RWPE1 (cell line): Measurements from ENCODE around the gene CKAP5.

Experiments
- CTCF ChIA-PET: fragments of 350-600 bp; sonication (Branson Sonifier 250); formaldehyde crosslinking; extraction: SDS; loops from one replicate; lab custom pipeline; 2021; lab: Yijun Ruan, JAX
- POLR2A ChIA-PET: fragments of 400-600 bp; formaldehyde crosslinking; extraction: SDS; loops from one replicate; lab custom pipeline; 2020; ENCODE audit warnings: antibody characterized with exemption; ENCODE audit not compliant: low non-redundant PET; lab: Yijun Ruan, JAX
- DNase-seq: peaks from one replicate; pipeline ENCODE4 v3.0.0; 2012; ENCODE audit warnings: low spot score
- H3K27ac ChIP-seq: fragments of 450-650 bp; 2 replicates; pipeline ENCODE4 v1.5.1; 2017
- TF ChIP-seq, protein P1 (sequence below): fragments of 450-650 bp; conservative IDR thresholded peaks from 2 replicates; pipeline ENCODE4 v1.5.1; 2017; ENCODE audit warnings: low read depth, mild to moderate bottlenecking

The CKAP5 gene

DNA sequence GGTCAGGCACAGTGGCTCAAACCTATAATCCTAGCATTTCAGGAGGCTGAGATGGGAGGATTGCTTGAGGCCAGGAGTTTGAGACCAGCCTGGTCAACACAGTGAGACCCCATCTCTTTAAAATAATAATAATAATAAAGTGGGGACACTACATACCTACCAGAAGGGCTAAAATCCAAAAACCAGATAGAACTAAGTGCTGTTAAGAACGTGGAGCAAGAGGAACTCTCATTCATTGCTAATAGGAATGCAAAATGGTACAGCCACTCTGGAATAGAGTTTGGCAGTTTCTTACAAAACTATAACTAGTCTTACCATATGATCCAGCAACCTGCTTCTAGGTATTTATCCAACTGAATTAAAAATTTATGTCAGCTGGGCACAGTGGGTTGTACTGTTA is 9.6 kb downstream of the CKAP5 start:
- DNase-seq: no peak
- ChIA-PET POLR2A (no interaction called here), CTCF (no interaction called here)
- no peak overlapping the region for H3K27ac ChIP-seq
- TF ChIP-seq, protein P1, sequence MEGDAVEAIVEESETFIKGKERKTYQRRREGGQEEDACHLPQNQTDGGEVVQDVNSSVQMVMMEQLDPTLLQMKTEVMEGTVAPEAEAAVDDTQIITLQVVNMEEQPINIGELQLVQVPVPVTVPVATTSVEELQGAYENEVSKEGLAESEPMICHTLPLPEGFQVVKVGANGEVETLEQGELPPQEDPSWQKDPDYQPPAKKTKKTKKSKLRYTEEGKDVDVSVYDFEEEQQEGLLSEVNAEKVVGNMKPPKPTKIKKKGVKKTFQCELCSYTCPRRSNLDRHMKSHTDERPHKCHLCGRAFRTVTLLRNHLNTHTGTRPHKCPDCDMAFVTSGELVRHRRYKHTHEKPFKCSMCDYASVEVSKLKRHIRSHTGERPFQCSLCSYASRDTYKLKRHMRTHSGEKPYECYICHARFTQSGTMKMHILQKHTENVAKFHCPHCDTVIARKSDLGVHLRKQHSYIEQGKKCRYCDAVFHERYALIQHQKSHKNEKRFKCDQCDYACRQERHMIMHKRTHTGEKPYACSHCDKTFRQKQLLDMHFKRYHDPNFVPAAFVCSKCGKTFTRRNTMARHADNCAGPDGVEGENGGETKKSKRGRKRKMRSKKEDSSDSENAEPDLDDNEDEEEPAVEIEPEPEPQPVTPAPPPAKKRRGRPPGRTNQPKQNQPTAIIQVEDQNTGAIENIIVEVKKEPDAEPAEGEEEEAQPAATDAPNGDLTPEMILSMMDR: no peak

DNA sequence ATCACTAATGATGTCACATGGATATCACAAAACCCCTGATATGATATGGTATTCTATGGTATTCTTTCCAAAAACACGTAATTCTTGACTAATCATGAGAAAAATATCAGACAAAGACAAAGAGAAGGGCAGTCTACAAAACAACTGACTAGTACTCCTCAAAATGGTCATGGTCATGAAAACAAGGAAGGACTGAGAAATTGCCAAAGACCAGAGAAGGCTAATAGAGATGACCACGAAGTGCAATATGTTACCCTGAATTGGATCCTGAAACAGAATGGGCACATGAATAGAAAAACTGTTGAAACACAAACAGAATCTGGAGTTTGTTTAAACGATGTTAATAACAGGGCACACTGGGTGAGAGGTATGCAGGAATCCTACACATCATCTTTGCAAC is 10.2 kb downstream of the CKAP5 start:
- ChIA-PET CTCF (no interaction called here), POLR2A (no interaction called here)
- TF ChIP-seq, protein P1: no peak
- no peak overlapping the region for H3K27ac ChIP-seq
- DNase-seq: no peak

DNA sequence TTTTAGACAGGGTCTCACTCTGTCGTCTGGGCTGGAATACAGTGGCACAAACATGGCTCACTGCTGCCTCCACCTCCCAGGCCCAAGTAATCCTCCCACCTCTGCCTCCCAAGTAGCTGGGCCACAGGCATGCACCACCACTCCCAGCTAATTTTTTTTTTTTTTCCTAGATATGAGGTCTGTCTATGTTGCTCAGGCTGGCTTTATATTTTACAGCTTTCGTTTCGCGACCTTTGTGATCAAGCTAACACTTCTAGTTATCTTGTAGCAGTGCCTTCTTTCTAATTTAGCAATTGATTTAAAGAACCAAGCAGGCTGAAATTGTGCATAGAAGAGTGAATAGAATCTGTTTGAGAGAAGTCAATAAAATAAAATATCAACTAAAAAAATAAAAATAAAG is 11.3 kb downstream of the CKAP5 start:
- POLR2A ChIA-PET: interaction anchor here (0.6 kb wide), 1 partner anchor 68 kb away, joined by 3 read pairs; no protein-coding TSS in a partner anchor

DNA sequence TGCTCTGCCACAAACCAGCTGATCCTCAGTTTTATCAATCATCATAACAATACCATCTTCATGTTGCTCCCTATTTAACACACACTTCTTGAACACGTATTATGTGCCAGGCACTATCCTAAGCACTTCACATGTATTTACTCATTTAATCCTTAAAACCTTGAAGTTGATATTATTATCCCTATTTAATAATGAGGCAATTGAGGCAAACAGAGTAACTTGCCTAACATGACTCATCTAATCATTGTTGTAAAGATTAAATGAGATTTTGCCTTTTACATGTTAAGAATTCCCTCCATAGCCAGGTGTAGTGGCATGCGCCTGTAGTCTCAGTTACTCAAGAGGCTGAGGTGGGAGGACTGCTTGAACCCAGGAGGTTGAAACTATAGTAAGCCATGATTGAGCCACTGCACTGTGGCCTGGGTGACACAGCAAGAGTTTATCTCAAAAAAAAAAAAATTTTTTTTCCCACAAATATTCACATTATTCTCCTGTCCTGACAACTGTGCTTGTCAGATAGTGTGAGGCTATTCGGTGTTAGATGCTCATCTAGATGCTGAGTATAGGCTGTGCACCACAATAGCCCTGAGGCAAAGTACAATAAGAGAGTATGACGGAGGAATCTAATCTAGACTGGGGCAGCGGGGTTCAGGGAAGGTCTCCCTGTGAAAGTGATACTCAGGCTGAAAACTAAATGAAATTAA is 13.4 kb downstream of the CKAP5 start:
- ChIA-PET POLR2A (interaction anchor here (0.6 kb wide), 1 partner anchor 14 kb away, joined by 4 read pairs; the partner anchor contains the start of gene CKAP5), CTCF (no interaction called here)
- DNase-seq: no peak
- TF ChIP-seq, protein P1: no peak
- H3K27ac ChIP-seq: no peak overlapping the region

More for the DNA sequence above, 11.3 kb downstream of the CKAP5 start:
- TF ChIP-seq, protein P1: no peak
- DNase-seq: no peak
- H3K27ac ChIP-seq: no peak overlapping the region
- CTCF ChIA-PET: interaction anchor here (0.7 kb wide), 1 partner anchor 595 kb away, joined by 3 read pairs; no protein-coding TSS in a partner anchor

DNA sequence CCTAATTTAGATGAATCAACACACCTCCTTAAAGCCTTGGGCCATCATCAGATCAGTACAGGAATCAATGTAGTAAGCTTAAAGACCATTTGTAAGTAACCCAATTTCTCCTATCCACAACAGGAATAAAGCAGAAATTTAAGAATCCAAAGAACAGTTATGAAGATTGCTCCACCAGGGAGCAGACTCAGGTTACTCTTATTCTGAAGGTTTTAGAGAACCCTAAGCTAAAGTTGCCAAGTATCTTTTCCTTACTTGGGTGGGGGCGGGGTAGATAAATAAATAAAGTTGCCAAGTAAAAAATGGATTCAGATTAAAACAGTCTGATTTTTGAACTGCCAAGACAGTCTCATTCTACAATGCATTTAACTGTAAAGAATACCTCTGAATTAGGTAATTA is 18.1 kb downstream of the CKAP5 start:
- DNase-seq: no peak
- TF ChIP-seq, protein P1: no peak
- CTCF ChIA-PET: interaction anchor here (1.3 kb wide), 1 partner anchor 325 kb away, joined by 4 read pairs; no protein-coding TSS in a partner anchor
- POLR2A ChIA-PET: no interaction called here
- H3K27ac ChIP-seq: no peak overlapping the region

DNA sequence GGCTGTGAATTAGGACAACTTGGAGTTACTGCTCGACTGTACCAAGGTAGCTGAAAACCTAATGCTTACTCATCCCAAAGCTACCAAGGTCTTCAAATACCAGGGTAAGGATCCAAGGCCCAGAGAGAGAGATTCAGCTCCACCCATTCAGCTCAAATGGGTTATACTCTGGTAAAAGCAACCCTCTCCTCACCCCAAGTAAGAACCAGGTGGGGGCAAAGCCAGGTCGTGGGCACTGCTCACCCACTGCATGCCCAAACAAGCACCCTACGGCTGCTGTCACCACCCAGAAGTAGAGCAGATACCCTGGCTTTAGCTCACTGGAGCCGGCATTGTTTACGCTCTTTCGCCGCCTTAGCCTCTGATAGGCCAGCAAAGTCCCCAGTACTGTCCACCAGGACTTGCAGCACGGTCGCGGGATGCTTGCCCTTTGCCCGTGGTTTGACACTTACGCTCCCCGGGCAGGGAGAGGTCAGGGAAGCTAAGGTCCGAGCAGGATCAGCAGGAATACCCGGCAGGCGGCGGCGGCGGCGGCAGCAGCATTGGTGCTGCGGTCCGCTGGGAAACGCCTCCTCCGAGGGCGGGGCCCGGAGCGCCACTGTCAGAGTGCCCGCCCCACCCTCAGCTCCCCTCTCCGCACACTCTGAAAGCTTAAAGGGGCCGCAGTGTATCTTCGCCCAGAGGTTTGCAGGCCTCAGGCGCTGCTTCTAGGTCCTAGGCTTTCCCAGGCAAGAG is 19.6 kb downstream of the CKAP5 start:
- ChIA-PET POLR2A (no interaction called here), CTCF (interaction anchor here (0.6 to 1.3 kb wide), 4 partner anchors 54 to 543 kb away, joined by 3 to 4 read pairs (median 4); no protein-coding TSS in a partner anchor)
- peak overlapping the region; percentile 82 for H3K27ac ChIP-seq
- peak; percentile 71 for DNase-seq
- TF ChIP-seq, protein P1: no peak
